Measurements from ENCODE around the gene ACSL1.
A peak's percentile ranks its signal among the peaks of the same experiment; 100 is the strongest.

The ACSL1 gene

GRCh38 chr4:184751585-184751956 lies 74.2 kb downstream of the ACSL1 start:
- no peak for TF ChIP-seq CTCF (IDR thresholded peaks at IDR 0.05; ENCODE audit: borderline replicate concordance, insufficient read depth, low read depth, low read length)
- no peak overlapping the region for H3K4me3 ChIP-seq (ENCODE audit: low read depth, low read length)

- TF ChIP-seq CTCF (IDR thresholded peaks at IDR 0.05; ENCODE audit: borderline replicate concordance, insufficient read depth, low read depth, low read length) = no peak
- H3K4me3 ChIP-seq (ENCODE audit: low read depth, low read length) = no peak overlapping the region
Observed at GRCh38 chr4:184750926-184751584, 74.7 kb downstream of the ACSL1 start.

GRCh38 chr4:184748251-184748652 lies 77.5 kb downstream of the ACSL1 start:
- no peak overlapping the region for H3K4me3 ChIP-seq (ENCODE audit: low read depth, low read length)
- TF ChIP-seq CTCF (IDR thresholded peaks at IDR 0.05; ENCODE audit: borderline replicate concordance, insufficient read depth, low read depth, low read length) = no peak

GRCh38 chr4:184747034-184747830 lies 78.5 kb downstream of the ACSL1 start:
- no peak overlapping the region for H3K4me3 ChIP-seq (ENCODE audit: low read depth, low read length)
- TF ChIP-seq CTCF (IDR thresholded peaks at IDR 0.05; ENCODE audit: borderline replicate concordance, insufficient read depth, low read depth, low read length) = no peak

GRCh38 chr4:184745831-184746795 lies 79.7 kb downstream of the ACSL1 start:
- H3K4me3 ChIP-seq (ENCODE audit: low read depth, low read length) = no peak overlapping the region
- peak; percentile 68 for TF ChIP-seq CTCF (IDR thresholded peaks at IDR 0.05; ENCODE audit: borderline replicate concordance, insufficient read depth, low read depth, low read length)

GRCh38 chr4:184744236-184744635 lies 81.5 kb downstream of the ACSL1 start:
- TF ChIP-seq CTCF (IDR thresholded peaks at IDR 0.05; ENCODE audit: borderline replicate concordance, insufficient read depth, low read depth, low read length) = no peak
- H3K4me3 ChIP-seq (ENCODE audit: low read depth, low read length) = no peak overlapping the region

Data from GM12875 (cell line).